K562 (cell line): Measurements from ENCODE around the gene CROCC2.

Experiments
- RBM39 ChIP-seq: fragments of 200-400 bp; formaldehyde crosslinking; optimal IDR thresholded peaks from 2 replicates; pipeline ENCODE3; 2018; ENCODE audit warnings: low read depth, low read length
- ZNF561 ChIP-seq: fragments of 450-650 bp; formaldehyde crosslinking; conservative IDR thresholded peaks from 2 replicates; pipeline ENCODE4 v1.4.0; 2020; ENCODE audit warnings: mild to moderate bottlenecking, moderate library complexity
- TF ChIP-seq, protein P1 (sequence below), 3 experiments: IDR thresholded peaks in 2 of 3; conservative IDR thresholded peaks in 1 of 3; 2 replicates each; pipeline ENCODE4 v1.5.1; 2011 to 2012; ENCODE audit warnings: low read length in 3 of 3, mild to moderate bottlenecking in 3 of 3, control low read depth in 2 of 3, improper control_type of control experiment in 1 of 3, inconsistent platforms in 1 of 3, low read depth in 1 of 3, mixed read lengths in 1 of 3, moderate library complexity in 1 of 3; ENCODE audit not compliant: insufficient read depth in 2 of 3
- TF ChIP-seq, protein P2 (sequence below): sonication (generic); formaldehyde crosslinking; IDR thresholded peaks from 2 replicates; pipeline ENCODE4 v1.9.0; 2022; ENCODE audit warnings: mild to moderate bottlenecking, missing genetic modification reagents

DNA sequence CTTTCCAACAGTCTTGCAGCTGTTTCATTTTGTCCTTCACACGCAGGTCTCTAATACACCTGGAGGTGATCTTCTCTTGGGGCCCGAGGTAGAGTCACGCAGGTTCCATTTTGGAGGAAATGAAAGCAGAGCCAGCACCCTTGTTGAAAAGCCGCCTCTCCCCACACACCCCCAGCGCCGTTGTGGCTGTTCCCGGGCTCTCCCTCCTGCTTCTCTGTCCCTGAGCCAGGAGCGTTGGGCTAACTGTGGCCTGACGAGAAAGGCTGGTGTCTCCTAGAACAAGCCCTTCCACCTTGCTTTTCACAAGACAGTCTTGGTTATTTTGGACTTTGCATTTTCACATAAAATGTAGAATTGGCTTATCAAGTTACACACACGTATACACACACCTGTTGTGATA, 108.6 kb downstream of the CROCC2 start:
- TF ChIP-seq RBM39 (no peak), ZNF561 (no peak)
- TF ChIP-seq, protein P1, sequence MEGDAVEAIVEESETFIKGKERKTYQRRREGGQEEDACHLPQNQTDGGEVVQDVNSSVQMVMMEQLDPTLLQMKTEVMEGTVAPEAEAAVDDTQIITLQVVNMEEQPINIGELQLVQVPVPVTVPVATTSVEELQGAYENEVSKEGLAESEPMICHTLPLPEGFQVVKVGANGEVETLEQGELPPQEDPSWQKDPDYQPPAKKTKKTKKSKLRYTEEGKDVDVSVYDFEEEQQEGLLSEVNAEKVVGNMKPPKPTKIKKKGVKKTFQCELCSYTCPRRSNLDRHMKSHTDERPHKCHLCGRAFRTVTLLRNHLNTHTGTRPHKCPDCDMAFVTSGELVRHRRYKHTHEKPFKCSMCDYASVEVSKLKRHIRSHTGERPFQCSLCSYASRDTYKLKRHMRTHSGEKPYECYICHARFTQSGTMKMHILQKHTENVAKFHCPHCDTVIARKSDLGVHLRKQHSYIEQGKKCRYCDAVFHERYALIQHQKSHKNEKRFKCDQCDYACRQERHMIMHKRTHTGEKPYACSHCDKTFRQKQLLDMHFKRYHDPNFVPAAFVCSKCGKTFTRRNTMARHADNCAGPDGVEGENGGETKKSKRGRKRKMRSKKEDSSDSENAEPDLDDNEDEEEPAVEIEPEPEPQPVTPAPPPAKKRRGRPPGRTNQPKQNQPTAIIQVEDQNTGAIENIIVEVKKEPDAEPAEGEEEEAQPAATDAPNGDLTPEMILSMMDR (IDR thresholded peaks at IDR 0.05 in 2 of 3, conservative IDR thresholded peaks at IDR 0.05 in 1 of 3; ENCODE audit: insufficient read depth in 2 of 3, low read depth in 1 of 3, low read length in 3 of 3): no peak
- TF ChIP-seq, protein P2, sequence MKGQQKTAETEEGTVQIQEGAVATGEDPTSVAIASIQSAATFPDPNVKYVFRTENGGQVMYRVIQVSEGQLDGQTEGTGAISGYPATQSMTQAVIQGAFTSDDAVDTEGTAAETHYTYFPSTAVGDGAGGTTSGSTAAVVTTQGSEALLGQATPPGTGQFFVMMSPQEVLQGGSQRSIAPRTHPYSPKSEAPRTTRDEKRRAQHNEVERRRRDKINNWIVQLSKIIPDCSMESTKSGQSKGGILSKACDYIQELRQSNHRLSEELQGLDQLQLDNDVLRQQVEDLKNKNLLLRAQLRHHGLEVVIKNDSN (CRISPR knock-in tag): no peak
